Suprapubic skin (tissue), 4 donors: ENCODE results near the gene CCDC167. TPM values are rescaled to one million over a fixed set of nuclear protein-coding genes. Genes with fewer than 3 reads are reported as not detected.

ENCODE experiments used
- DNase-seq, 2 donors: peaks; one replicate each; pipeline ENCODE4 v3.0.0-alpha.2; 2019; ENCODE audit warnings: low spot score in 2 of 2
- H3K27ac ChIP-seq: fragments of 200-600 bp; sonication (generic); one replicate; pipeline ENCODE4 v1.5.1; 2019
- H3K27me3 ChIP-seq: fragments of 200-600 bp; sonication (generic); one replicate; pipeline ENCODE4 v1.5.1; 2019
- H3K36me3 ChIP-seq: fragments of 200-600 bp; sonication (generic); one replicate; pipeline ENCODE4 v1.5.1; 2019
- H3K4me1 ChIP-seq: fragments of 200-600 bp; sonication (generic); one replicate; pipeline ENCODE4 v1.5.1; 2019
- H3K4me3 ChIP-seq: fragments of 200-600 bp; sonication (generic); one replicate; pipeline ENCODE4 v1.5.1; 2019; ENCODE audit warnings: mild to moderate bottlenecking
- H3K9me3 ChIP-seq: fragments of 200-600 bp; sonication (generic); one replicate; pipeline ENCODE4 v1.5.1; 2019
- EP300 ChIP-seq: sonication (generic); formaldehyde crosslinking; IDR thresholded peaks from one replicate; pipeline ENCODE4 v1.6.1; 2017; ENCODE audit warnings: antibody characterized with exemption
- POLR2A ChIP-seq, 2 donors: fragments of 450-650 bp; IDR thresholded peaks; one replicate each; pipeline ENCODE4 v1.6.1; 2017; ENCODE audit warnings: antibody characterized with exemption in 2 of 2, mild to moderate bottlenecking in 2 of 2, moderate library complexity in 2 of 2
- POLR2AphosphoS5 ChIP-seq, 3 donors: sonication (generic); formaldehyde crosslinking; IDR thresholded peaks; one replicate each; pipeline ENCODE4 v1.6.1; 2017; ENCODE audit warnings: antibody characterized with exemption in 3 of 3
- WGBS: methylation state at CpG from one replicate; pipeline ENCODE4 v1.1.5; 2018; 5-methylcytosine and 5-hydroxymethylcytosine counted together
- total RNA-seq, 4 donors: library from RNA; depleted of rRNA; stranded (reverse); fragments of >200 nt; gene quantifications; one replicate each; pipeline ENCODE4 v1.1.0, GENCODE V29; 2016
- TF ChIP-seq, protein P1 (sequence below), 2 donors: fragments of 200-600 bp in 1 of 2; fragments of 450-650 bp in 1 of 2; sonication (generic) in 1 of 2; IDR thresholded peaks; one replicate each; pipeline ENCODE4 v1.5.1; 2016 to 2019; ENCODE audit warnings: antibody characterized with exemption in 2 of 2, mild to moderate bottlenecking in 1 of 2, moderate library complexity in 1 of 2

Gene CCDC167
- total RNA-seq, 4 donors from 2014 or later = 16.3 to 31.3 (median 25.1) TPM

DNA sequence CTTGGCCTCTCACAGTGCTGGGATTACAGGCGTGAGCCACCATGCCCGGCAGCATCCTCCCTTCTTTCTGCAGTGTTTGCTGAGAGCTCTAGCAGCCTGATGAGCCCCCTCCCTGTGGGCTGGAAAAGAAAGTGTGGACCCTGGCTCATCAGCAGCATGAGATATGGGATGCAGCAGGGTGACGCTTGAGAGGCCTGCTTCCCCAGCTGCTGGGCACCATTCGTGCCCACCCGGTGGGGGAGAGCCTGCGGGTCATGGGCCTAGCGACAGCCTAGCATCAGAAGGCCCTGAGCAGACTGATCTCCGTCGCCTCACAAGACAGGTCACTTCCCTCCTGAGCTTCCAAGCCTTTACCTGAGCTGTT, 16.0 kb upstream of the CCDC167 start:
- no peak for DNase-seq
- WGBS = 46% methylated on average over 7 of the region's 9 CpGs
- Histone ChIP-seq H3K27me3 (peaks cover 48% of the 10 kb centered on the region), H3K36me3 (no peaks in the 10 kb centered on the region), H3K4me3 (peak overlapping the region; percentile 4), H3K4me1 (peaks cover 11% of the 10 kb centered on the region), H3K9me3 (no peaks in the 10 kb centered on the region), H3K27ac (peak overlapping the region; percentile 24)
- TF ChIP-seq EP300 (no peak), POLR2AphosphoS5 (IDR thresholded peaks at IDR 0.05) (no peak), POLR2A (IDR thresholded peaks at IDR 0.05) (no peak)
- TF ChIP-seq, protein P1, sequence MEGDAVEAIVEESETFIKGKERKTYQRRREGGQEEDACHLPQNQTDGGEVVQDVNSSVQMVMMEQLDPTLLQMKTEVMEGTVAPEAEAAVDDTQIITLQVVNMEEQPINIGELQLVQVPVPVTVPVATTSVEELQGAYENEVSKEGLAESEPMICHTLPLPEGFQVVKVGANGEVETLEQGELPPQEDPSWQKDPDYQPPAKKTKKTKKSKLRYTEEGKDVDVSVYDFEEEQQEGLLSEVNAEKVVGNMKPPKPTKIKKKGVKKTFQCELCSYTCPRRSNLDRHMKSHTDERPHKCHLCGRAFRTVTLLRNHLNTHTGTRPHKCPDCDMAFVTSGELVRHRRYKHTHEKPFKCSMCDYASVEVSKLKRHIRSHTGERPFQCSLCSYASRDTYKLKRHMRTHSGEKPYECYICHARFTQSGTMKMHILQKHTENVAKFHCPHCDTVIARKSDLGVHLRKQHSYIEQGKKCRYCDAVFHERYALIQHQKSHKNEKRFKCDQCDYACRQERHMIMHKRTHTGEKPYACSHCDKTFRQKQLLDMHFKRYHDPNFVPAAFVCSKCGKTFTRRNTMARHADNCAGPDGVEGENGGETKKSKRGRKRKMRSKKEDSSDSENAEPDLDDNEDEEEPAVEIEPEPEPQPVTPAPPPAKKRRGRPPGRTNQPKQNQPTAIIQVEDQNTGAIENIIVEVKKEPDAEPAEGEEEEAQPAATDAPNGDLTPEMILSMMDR (IDR thresholded peaks at IDR 0.05) = no peak

- TF ChIP-seq POLR2AphosphoS5 (IDR thresholded peaks at IDR 0.05) = no peak
- TF ChIP-seq, protein P1 (IDR thresholded peaks at IDR 0.05) = no peak
- TF ChIP-seq EP300 = no peak
- no peak for TF ChIP-seq POLR2A (IDR thresholded peaks at IDR 0.05)
- H3K27ac ChIP-seq = no peak overlapping the region
- H3K4me1 ChIP-seq = peaks cover 11% of the 10 kb centered on the region
- peaks cover 45% of the 10 kb centered on the region for H3K27me3 ChIP-seq
- no peaks in the 10 kb centered on the region for H3K36me3 ChIP-seq
- 86% methylated on average over 7 of the region's 7 CpGs for WGBS
- no peaks in the 10 kb centered on the region for H3K9me3 ChIP-seq
- H3K4me3 ChIP-seq = no peak overlapping the region
- DNase-seq = no peak
Observed at GRCh38 chr6:37514837-37515236, 15.1 kb upstream of the CCDC167 start.

DNA sequence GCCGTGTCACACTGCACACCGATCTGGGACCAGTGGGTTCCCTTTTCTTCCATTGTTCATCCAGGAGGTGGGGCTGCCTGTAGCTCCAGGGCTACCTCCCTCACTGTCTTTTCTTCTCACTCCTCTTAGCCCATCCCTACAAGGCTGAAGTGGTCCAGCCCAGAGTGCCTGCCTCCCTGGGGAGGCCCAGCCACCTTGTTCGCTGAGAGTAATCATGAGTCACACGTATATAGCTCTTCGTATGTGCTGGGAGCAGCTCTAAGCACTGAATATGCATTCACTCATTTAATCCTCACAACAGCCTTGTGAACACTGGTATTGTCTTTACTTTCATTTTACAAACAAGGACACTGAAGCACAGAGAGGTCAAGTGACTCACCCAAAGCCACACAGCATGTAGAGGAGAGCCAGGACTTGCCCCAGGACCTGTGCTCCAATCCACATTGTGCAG, 14.7 kb upstream of the CCDC167 start:
- 77% methylated on average over 5 of the region's 5 CpGs for WGBS
- no peak overlapping the region for H3K4me3 ChIP-seq
- no peak for DNase-seq
- TF ChIP-seq POLR2A (IDR thresholded peaks at IDR 0.05) (no peak), EP300 (no peak), POLR2AphosphoS5 (IDR thresholded peaks at IDR 0.05) (no peak)
- TF ChIP-seq, protein P1 (IDR thresholded peaks at IDR 0.05) = no peak
- H3K27me3 ChIP-seq = peaks cover 45% of the 10 kb centered on the region
- H3K27ac ChIP-seq = no peak overlapping the region
- peaks cover 11% of the 10 kb centered on the region for H3K4me1 ChIP-seq
- no peaks in the 10 kb centered on the region for H3K9me3 ChIP-seq
- H3K36me3 ChIP-seq = no peaks in the 10 kb centered on the region

DNA sequence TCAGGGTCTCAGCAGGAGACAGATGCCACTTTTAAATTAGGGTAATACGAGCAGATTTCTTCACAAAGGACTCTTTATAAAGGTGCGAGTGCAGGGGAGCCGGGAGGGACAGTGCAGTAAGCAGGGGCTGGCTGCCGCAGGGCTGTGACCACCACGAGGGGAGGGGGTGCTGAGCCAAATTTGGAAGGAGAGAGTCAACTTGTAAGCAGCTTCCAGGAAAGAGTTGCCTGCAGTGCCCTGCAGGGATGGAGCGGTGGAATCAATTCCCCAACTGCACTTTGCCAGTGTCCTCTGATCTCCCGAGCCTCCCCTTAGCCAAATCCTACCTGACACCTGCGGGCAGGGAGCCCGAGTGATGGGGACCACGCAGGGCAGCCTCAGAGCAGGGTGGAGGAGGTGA, 13.9 kb upstream of the CCDC167 start:
- 59% methylated on average over 10 of the region's 10 CpGs for WGBS
- peaks cover 45% of the 10 kb centered on the region for H3K27me3 ChIP-seq
- H3K4me3 ChIP-seq = no peak overlapping the region
- H3K27ac ChIP-seq = no peak overlapping the region
- H3K4me1 ChIP-seq = peaks cover 11% of the 10 kb centered on the region
- no peaks in the 10 kb centered on the region for H3K36me3 ChIP-seq
- no peak for DNase-seq
- TF ChIP-seq EP300 (no peak), POLR2A (IDR thresholded peaks at IDR 0.05) (no peak), POLR2AphosphoS5 (IDR thresholded peaks at IDR 0.05) (no peak)
- TF ChIP-seq, protein P1 (IDR thresholded peaks at IDR 0.05) = no peak
- H3K9me3 ChIP-seq = no peaks in the 10 kb centered on the region

DNA sequence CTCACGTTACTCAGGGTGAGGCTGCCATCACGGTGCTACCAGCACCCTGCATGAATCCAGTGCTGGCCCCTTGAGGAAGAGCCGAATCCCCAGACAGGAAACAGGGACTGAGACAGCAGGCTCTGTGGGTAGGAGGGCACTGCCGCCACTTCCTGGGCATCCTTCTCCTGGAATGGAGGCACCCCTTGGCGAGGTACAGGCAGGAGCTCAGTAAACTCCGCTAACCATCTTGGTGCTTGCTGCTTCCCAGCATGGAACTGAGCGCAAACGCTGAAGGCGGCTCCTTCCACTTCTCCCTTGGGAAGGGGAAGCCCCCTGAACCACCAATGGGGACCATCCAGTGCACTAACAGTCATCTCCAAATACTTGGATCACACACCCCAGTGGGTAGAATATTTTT, 13.5 kb upstream of the CCDC167 start:
- TF ChIP-seq EP300 (no peak), POLR2AphosphoS5 (IDR thresholded peaks at IDR 0.05) (no peak), POLR2A (IDR thresholded peaks at IDR 0.05) (no peak)
- TF ChIP-seq, protein P1 (IDR thresholded peaks at IDR 0.05) = no peak
- Histone ChIP-seq H3K9me3 (no peaks in the 10 kb centered on the region), H3K4me1 (peaks cover 11% of the 10 kb centered on the region), H3K27me3 (peaks cover 45% of the 10 kb centered on the region), H3K36me3 (no peaks in the 10 kb centered on the region), H3K4me3 (no peak overlapping the region), H3K27ac (no peak overlapping the region)
- WGBS = 48% methylated on average over 8 of the region's 9 CpGs
- no peak for DNase-seq
